T-helper 2 cell treated with Interferon-gamma antibody and Interleukin-4, amounts not matched to agents 100 ng/mL and 5 ng/mL, for 36 hours (primary cell): Measurements from ENCODE around the gene SPIB. TPM values are rescaled to one million over a fixed set of nuclear protein-coding genes. Genes with fewer than 3 reads are reported as not detected.
"Not testable (repeated sequence)": the region's sequence is repeated elsewhere in the genome, so short reads cannot be mapped to it uniquely, and the experiment has no call there.

ENCODE experiments used
- intact Hi-C: fragments of 100-400 bp; cut with micrococcal nuclease; formaldehyde crosslinking; loops from one replicate; pipeline ENCODE4 v1.15.1; 2023
- total RNA-seq: library from RNA; stranded (reverse); gene quantifications from 2 replicates; pipeline ENCODE4 v1.2.3, GENCODE V29; 2022

Gene SPIB
- total RNA-seq, 1 donor from 2014 or later, result 0.68 TPM

DNA sequence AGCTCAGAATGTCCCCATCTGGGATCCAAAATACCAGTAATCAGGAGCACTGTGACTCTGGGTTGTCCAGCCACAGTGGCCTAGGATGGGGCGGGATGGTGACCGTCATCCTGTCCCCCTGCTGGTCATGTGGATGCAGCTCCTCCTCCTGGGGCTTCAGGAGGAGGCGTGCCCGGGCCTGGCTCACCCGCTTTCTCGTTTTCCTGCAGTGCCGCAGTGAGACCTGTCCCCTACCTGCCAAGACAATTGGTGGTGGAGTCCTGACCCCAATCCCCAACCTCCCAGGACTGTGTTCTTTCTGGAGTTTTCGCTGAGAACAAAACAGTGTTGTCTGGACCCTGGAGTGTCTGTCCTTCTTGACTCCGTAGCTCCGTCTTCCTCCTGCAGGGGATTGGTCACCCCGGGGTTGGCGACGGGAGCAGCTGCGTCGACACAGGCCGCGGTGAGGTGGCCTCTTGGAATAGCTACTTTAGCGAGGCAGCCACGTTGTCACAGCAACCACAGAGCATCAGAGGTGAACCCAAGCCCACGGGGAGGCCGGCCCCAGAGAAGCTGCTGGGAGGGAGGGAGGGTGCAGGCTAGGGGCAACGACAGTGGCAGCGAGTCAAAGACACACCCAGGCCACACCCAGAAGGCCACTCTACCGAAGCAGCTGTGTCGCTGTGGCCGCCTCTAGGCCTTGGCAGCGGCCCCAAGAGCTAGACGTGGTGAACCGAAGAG is 47.4 kb downstream of the SPIB start:
- intact Hi-C loops, result no loop called here

DNA sequence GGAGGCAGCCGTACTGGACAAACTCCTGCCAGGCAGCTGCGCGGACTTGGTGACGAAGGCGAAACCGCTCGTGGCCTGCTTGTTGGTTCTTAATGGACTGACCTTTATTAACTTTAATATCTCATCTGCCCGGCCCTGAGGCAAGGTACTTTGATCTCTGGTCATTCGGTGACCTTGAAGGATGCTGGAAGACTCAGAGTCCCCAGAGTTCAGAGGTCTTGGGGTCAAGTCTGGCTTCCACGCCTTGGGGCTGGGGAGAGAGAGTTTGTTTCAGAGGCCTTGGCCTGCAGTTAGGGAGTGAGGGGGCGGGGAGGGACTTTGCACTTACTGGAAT is 47.9 kb downstream of the SPIB start:
- intact Hi-C loops, result no loop called here

GRCh38 chr19:50467566-50467965 is 48.8 kb downstream of the SPIB start:
- intact Hi-C loops, result no loop called here

DNA sequence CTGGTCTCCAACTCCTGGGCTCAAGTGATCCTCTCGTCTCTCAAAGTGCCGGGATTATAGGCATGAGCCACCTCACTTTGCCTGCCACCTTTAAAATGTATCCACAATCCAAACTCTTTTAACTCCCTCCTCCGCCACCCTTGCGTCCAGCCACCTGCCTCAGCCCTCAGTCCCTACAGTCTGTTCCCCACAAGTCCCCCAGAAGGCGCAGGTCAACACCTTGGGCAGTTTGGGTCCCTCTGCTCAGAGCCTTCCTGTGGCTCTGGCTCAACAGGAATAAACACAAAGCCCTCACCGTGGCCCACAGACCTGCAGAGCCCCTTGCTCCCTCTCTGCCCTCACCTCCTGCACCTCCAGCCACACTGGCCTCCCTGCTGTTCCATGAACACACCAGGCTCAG is 50.1 kb downstream of the SPIB start:
- intact Hi-C loops, result no loop called here

DNA sequence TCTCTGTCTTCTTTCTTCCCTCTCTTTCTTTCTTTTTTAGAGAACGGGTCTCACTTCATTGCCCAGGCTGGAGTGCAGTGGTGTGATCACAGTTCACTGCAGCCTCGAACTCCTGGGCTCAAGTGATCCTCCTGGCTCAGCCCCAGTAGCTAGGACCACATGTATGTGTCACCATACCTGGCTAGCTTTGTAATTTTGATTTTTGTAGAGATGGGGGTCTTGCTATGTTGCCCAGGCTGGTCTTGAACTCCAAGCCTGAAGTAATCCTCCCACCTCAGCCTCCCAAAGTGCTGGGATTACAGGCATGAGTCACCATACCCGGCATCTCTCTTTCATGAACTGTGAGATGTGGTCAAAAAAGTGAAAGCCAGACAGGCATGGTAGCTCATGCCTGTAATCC is 54.6 kb downstream of the SPIB start:
- intact Hi-C loops, result not testable (repeated sequence)

- intact Hi-C loops, result no loop called here
Observed at GRCh38 chr19:50475101-50475568, 56.4 kb downstream of the SPIB start.

GRCh38 chr19:50475736-50476223 is 57.0 kb downstream of the SPIB start:
- intact Hi-C loops, result loop anchor here (1.0 kb wide), 3 partner anchors 36 to 118 kb away; partner anchors contain the start of genes JOSD2 and NR1H2

DNA sequence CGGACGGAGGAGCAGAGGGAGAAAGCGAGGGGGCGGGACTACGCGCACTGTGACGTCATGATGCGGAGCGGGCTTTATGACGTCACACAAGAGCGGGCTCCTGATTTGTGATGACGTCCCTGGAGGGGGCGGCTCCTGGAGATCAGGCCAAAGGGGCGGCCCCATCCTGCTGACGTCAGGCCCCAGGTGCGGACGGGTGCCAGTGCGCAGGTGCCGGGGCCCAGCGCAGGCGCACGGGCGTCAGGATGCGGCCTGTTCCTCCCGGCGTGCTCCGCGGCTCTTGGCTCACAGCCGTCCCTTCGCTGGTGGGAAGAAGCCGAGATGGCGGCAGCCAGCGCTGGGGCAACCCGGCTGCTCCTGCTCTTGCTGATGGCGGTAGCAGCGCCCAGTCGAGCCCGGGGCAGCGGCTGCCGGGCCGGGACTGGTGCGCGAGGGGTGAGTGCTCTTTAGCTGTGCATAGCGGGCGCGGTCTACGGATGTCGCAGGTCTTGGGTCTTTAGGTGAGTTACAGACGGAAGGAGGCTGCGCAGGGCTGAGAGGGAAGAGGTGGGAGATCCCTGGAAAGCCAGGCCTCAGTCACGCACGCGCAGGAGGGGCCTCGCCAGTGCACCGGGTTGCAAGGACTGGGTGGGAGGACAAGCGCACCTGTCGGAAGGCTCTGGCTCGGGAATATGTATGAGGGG is 57.6 kb downstream of the SPIB start, which contains the start of the genes EMC10 and GARIN5A:
EMC10 (plus strand) TSS at position 284 of the 683 bp plus-strand sequence; CDS start at position 322, 38 bp downstream.
GARIN5A (minus strand) TSS at position 625 of the 683 bp plus-strand sequence; CDS start at position 165, 460 bp downstream.
- intact Hi-C loops, result loop anchor here (1.0 kb wide), 3 partner anchors 35 to 119 kb away; partner anchors contain the start of genes JOSD2 and NR1H2

GRCh38 chr19:50476907-50477238 is 58.1 kb downstream of the SPIB start:
- intact Hi-C loops, result loop anchor here (1.0 kb wide), 3 partner anchors 34 to 120 kb away; partner anchors contain the start of genes JOSD2 and NR1H2

DNA sequence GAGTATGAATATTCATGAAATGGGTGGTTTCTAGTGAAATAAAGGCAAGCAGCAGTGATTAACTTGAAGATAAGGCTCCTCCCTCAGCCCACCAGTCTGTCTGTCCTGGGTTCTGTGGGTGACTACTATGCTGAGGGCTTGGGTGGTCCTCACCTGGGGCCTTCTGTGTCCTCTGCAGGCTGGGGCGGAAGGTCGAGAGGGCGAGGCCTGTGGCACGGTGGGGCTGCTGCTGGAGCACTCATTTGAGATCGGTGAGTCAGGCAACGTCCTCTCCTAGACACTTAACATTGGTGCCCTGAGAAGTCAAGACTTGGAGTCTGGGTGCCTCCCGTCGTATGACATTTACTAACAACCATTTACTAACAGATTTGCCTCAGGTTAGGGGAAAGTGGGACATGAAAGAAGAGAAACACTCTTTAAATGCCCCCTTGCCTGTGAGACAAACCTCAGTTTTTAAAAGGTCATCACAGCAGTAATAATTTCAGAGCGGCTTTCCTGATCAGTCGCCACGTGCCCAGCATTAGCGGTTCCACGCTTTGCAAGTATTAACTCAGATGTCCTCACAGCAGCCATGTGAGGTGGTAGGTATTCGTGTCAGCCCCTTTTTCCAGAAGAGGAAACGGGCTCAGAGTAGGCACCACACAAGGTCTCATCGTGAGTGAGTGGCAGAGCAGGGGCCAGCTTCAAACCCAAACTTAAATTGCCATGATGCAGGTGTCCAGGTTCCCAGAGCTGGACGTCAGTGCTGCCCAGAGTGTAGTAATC is 59.2 kb downstream of the SPIB start:
- intact Hi-C loops, result no loop called here

DNA sequence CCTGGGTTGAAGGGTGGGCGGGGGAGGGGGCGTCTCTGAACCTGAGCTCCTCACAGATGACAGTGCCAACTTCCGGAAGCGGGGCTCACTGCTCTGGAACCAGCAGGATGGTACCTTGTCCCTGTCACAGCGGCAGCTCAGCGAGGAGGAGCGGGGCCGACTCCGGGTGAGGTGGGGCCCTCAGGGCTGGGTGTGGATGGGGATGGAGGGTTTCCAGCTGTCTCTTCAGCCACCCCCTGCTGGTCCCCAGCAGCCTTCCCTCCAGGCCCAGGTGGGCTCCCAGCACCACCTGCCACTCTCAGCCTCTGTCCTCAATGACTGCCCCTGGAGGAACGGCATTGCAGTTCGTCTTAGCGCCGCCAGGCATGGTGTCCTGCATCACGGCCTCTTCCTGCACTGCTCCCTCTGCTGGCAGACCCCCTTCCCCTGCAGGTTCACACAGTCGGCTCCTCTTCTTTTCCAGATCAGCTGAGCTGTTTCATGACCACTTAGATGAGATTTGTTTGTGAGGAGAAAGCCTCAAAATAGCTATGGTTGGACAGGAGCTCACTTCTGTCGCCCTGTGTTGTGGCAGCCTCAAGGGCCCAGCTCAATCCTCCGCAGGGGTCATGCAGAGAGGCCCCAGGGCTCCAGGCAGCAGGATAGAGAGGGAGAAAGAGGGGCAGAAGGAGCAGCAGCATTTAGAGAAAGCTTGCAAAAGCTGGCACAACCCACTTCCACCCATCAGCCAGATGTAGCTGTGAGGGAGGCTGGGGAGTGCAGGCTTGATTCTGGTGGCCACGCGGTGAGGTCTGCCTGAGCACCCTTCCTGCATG is 60.4 kb downstream of the SPIB start:
- intact Hi-C loops, result no loop called here

- intact Hi-C loops, result no loop called here
Observed at GRCh38 chr19:50479761-50480251, 61.1 kb downstream of the SPIB start.

- intact Hi-C loops, result no loop called here
Observed at GRCh38 chr19:50480281-50481111, 61.8 kb downstream of the SPIB start.

Other genes starting within 250 kb of the SPIB start
- gene MYH14, start 215.3 kb upstream of the SPIB start, total RNA-seq, result not detected in 2 replicates
- 9.4 and 9.5 TPM in 2 replicates for gene KCNC3, start 89.6 kb upstream of the SPIB start, total RNA-seq
- gene NAPSA, start 53.3 kb upstream of the SPIB start, total RNA-seq, result 2.0 and 2.2 TPM in 2 replicates
- 63.5 and 64.3 TPM in 2 replicates for gene NR1H2, start 42.5 kb upstream of the SPIB start, total RNA-seq
- gene POLD1, start 34.6 kb upstream of the SPIB start, total RNA-seq, result 140 and 141 TPM in 2 replicates
- gene MYBPC2, start 14.0 kb downstream of the SPIB start, total RNA-seq, result 0.07 and 0.36 TPM in 2 replicates
- gene EMC10, start 57.6 kb downstream of the SPIB start, total RNA-seq, result 68.3 and 70.8 TPM in 2 replicates
- 0.23 and 0.36 TPM in 2 replicates for gene GARIN5A, start 57.9 kb downstream of the SPIB start, total RNA-seq
- gene JOSD2, start 92.3 kb downstream of the SPIB start, total RNA-seq, result 32.4 and 34.0 TPM in 2 replicates
- gene ASPDH, start 95.0 kb downstream of the SPIB start, total RNA-seq, result not detected in 2 replicates
- not detected in 2 replicates for gene LRRC4B, start 149.5 kb downstream of the SPIB start, total RNA-seq
- gene SYT3, start 220.9 kb downstream of the SPIB start, total RNA-seq, result not detected in 2 replicates
- gene C19orf81, start 230.5 kb downstream of the SPIB start, total RNA-seq, result 0.59 TPM in 1 of 2 replicates, not detected in the other